ENCODE results near the gene PRR30. TPM values are rescaled to one million over a fixed set of nuclear protein-coding genes. Genes with fewer than 3 reads are reported as not detected.

Gene PRR30
- total RNA-seq, 1 donor from 2014 or later, result not detected

GRCh38 chr2:27149570-27150405 is 10.6 kb upstream of the PRR30 start:
- TF ChIP-seq CTCF (IDR thresholded peaks at IDR 0.05; ENCODE audit: unreplicated experiment), result no peak
- Mint-ChIP-seq H3K27me3 (ENCODE audit: unreplicated experiment) (peaks cover 2% of the 10 kb centered on the region), H3K4me1 (ENCODE audit: unreplicated experiment) (no peaks in the 10 kb centered on the region), H3K27ac (ENCODE audit: unreplicated experiment) (no peak overlapping the region), H3K9me3 (ENCODE audit: unreplicated experiment) (no peaks in the 10 kb centered on the region), H3K36me3 (ENCODE audit: low read depth, unreplicated experiment) (no peaks in the 10 kb centered on the region), H3K4me3 (ENCODE audit: unreplicated experiment) (no peak overlapping the region)
- no peak for DNase-seq (ENCODE audit: low spot score)

DNA sequence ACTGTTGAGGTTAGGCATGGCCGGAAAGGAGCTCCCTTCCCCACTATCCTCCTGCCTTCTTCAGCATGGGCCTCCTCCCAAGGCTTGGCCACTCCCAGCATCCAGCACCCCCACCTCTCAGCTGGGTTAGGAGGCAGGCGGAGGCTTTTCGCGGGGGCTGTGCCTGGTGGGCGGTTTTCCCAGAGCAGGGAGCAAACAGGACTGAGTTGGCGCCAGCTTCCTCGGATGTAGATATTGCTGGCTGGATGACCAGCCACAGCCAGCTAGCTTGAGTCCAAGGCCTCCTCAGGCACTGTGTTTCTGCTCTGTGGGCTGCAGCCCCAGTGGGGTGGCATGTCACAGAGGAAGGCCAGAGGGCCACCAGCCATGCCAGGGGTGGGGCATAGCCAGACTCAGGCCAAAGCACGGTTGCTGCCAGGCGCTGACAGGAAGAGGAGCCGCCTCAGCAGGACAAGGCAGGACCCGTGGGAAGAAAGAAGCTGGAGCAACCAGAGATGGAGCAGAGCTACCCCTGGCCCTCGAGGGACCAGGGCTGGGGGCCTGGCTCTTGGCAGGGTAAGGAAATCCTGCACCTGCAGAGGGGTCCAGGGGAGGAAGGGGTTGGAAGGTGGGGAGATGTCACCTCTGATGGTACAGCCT is 9.7 kb upstream of the PRR30 start, which contains the start of gene TCF23:
Gene TCF23, plus strand, starts transcription at position 204 of the 639 bp plus-strand sequence. Its CDS starts 130 bp downstream, at position 334.
- peak within 1 kb of the TSS; percentile 21 for H3K27ac Mint-ChIP-seq (ENCODE audit: unreplicated experiment)
- no peak for TF ChIP-seq CTCF (IDR thresholded peaks at IDR 0.05; ENCODE audit: unreplicated experiment)
- H3K4me1 Mint-ChIP-seq (ENCODE audit: unreplicated experiment), result no peaks in the 10 kb centered on the region

GRCh38 chr2:27147935-27148334 is 8.7 kb upstream of the PRR30 start:
- no peaks in the 10 kb centered on the region for H3K9me3 Mint-ChIP-seq (ENCODE audit: unreplicated experiment)
- no peak for DNase-seq (ENCODE audit: low spot score)
- no peaks in the 10 kb centered on the region for H3K4me1 Mint-ChIP-seq (ENCODE audit: unreplicated experiment)
- peaks cover 4% of the 10 kb centered on the region for H3K27me3 Mint-ChIP-seq (ENCODE audit: unreplicated experiment)
- H3K27ac Mint-ChIP-seq (ENCODE audit: unreplicated experiment), result no peak overlapping the region
- no peak for TF ChIP-seq CTCF (IDR thresholded peaks at IDR 0.05; ENCODE audit: unreplicated experiment)
- H3K36me3 Mint-ChIP-seq (ENCODE audit: low read depth, unreplicated experiment), result no peaks in the 10 kb centered on the region
- H3K4me3 Mint-ChIP-seq (ENCODE audit: unreplicated experiment), result no peak overlapping the region

More for the DNA sequence above, 9.7 kb upstream of the PRR30 start, which contains the start of gene TCF23:
- peaks cover 2% of the 10 kb centered on the region for H3K27me3 Mint-ChIP-seq (ENCODE audit: unreplicated experiment)
- H3K9me3 Mint-ChIP-seq (ENCODE audit: unreplicated experiment), result no peaks in the 10 kb centered on the region
- no peak within 1 kb of the TSS for H3K4me3 Mint-ChIP-seq (ENCODE audit: unreplicated experiment)
- no peaks in the 10 kb centered on the region for H3K36me3 Mint-ChIP-seq (ENCODE audit: low read depth, unreplicated experiment)
- no peak for DNase-seq (ENCODE audit: low spot score)

DNA sequence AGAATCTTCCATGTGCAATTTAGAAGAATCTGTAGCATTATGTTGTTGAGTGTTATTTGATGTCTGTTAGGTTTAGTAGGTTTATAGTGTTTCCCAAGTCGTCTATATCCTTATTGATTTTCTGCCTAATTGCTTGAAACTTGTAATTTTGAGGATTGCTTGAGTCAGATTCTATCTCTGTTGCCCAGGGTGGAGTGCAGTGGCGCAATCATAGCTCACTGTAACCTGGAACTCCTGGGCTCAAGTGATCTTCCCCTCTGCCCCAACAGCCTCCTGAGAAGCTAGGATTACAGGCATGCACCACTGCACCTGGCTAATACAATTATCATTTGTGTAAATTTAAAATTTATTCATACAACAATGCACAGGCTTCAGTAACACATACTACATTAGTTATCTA is 6.5 kb upstream of the PRR30 start:
- Mint-ChIP-seq H3K36me3 (ENCODE audit: low read depth, unreplicated experiment) (no peaks in the 10 kb centered on the region), H3K27ac (ENCODE audit: unreplicated experiment) (no peak overlapping the region), H3K27me3 (ENCODE audit: unreplicated experiment) (peaks cover 4% of the 10 kb centered on the region), H3K4me3 (ENCODE audit: unreplicated experiment) (no peak overlapping the region), H3K9me3 (ENCODE audit: unreplicated experiment) (no peaks in the 10 kb centered on the region), H3K4me1 (ENCODE audit: unreplicated experiment) (no peaks in the 10 kb centered on the region)
- no peak for DNase-seq (ENCODE audit: low spot score)
- TF ChIP-seq CTCF (IDR thresholded peaks at IDR 0.05; ENCODE audit: unreplicated experiment), result no peak

GRCh38 chr2:27143285-27143684 is 4.1 kb upstream of the PRR30 start:
- H3K4me3 Mint-ChIP-seq (ENCODE audit: unreplicated experiment), result no peak overlapping the region
- H3K4me1 Mint-ChIP-seq (ENCODE audit: unreplicated experiment), result no peaks in the 10 kb centered on the region
- H3K9me3 Mint-ChIP-seq (ENCODE audit: unreplicated experiment), result no peaks in the 10 kb centered on the region
- no peaks in the 10 kb centered on the region for H3K36me3 Mint-ChIP-seq (ENCODE audit: low read depth, unreplicated experiment)
- H3K27ac Mint-ChIP-seq (ENCODE audit: unreplicated experiment), result no peak overlapping the region
- DNase-seq (ENCODE audit: low spot score), result no peak
- H3K27me3 Mint-ChIP-seq (ENCODE audit: unreplicated experiment), result peaks cover 7% of the 10 kb centered on the region
- TF ChIP-seq CTCF (IDR thresholded peaks at IDR 0.05; ENCODE audit: unreplicated experiment), result no peak

Data from endothelial cell (in vitro differentiated cells).